ENCODE measurements around the gene PARP16. TPM values are rescaled to one million over a fixed set of nuclear protein-coding genes. Genes with fewer than 3 reads are reported as not detected.

The PARP16 gene
- polyA plus RNA-seq, 5 donors: 18.2 to 21.6 (median 19.8) TPM

GRCh38 chr15:65285291-65286068, 1.2 kb downstream of the PARP16 start:
- DNase-seq: no peak

DNA sequence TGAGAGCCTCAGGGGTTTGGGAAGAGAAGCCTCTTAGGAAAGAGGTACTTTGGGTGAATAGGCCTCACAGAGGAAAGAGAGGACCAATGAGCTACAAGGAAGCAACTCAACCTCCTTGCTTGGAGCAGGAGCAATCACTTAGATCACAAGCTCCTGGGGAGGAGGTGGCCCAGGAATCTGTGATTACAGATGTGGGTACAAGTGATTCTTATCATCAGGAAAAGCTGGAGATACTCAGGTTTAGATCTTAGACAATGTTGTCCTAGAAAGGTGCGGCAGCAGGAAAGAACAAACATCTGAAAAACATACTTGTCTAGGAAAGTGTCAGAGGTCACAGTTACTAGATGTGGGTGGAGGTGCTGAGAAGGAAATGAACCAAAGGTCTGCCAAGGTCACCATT, 8.2 kb downstream of the PARP16 start:
- DNase-seq: no peak

DNA sequence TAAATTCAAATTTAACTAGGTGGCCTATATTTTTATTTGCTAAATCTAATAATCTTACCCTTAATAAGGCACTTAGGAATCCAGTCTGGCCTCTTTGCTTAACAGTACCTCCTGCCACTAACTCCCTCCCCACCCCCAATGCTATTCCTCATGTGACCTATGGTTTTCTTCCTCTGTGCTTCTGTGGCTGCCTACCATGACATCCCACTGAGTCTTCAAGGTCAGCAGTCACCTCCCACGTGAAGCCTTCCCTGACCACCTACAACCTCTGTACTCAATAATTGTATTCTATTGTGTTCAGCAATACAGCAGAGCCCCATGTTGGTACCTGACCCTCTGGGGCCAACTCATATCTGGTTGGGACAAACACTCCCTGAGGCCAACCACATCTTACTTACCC, 9.7 kb downstream of the PARP16 start:
- no peak for DNase-seq

- no peak for DNase-seq
These were observed 11.0 kb downstream of the PARP16 start for GRCh38 chr15:65275728-65276126.

- no peak for DNase-seq
These were observed 11.5 kb downstream of the PARP16 start for GRCh38 chr15:65275104-65275727.

GRCh38 chr15:65270811-65271545, 15.7 kb downstream of the PARP16 start:
- peak; percentile 56 to 74 for DNase-seq

DNA sequence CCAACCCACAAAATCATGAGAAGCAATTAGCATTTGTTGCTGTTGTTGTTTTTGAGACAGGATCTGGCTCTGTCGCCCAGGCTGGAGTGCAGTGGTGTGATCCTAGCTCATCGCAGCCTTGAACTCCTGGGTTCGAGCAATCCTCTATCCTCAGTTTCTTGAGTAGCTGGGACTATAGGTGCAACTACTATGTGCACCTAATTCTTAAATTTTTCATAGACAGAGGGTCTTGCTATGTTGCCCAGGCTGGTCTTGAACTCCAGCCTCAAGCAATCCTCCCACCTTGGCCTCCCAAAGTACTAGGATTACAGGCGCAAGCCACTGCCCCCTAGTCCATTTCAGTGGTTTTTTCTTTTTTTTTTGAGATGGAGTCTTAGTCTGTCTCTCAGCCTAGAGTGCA, 18.3 kb downstream of the PARP16 start:
- no peak for DNase-seq

DNA sequence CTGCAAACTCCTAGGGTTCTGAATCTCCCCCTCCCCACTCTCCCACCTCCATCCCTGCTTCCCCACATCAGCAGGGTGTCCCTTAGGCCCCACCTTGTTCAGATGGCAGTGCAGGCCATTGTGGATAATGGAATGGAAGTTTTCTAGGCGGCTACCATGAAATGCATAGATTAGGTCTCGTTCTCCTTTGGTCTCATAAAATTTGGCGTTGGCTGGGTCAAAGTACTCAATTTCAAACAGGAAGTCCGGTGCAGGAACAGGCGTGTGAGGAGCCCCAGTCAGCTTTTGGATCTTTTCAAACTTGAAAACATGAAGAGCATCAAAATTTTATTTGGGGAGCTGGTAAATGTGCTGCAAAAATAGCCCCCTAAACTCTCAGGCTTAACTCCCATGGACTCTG, 20.2 kb downstream of the PARP16 start:
- DNase-seq: no peak

DNA sequence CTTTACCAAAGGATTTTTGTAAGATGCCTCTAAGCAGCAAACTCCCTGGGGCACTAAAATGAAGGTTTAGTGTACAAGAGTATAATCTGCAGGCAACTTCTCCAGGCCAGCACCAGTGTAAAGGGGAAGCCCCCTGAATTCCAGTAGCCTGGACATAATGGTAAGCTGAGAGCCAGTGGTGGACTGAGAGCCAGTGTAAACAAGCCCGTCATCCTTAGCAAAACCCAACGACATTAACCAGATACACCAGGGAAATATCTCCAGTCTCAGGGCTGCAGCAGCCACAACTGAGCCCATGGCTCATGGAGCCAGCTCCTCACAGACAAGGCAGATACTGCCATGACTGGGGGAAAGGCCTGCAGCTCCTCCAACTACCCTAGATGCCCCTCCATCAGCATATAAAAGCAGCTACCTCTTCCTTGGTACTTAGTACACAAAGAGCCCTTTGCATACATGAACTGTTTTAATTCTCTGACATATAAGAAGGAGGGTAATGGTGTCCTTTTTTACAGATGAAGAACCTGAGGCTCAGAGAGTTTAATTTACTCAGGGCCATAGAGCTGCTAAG, 21.7 kb downstream of the PARP16 start:
- no peak for DNase-seq

DNA sequence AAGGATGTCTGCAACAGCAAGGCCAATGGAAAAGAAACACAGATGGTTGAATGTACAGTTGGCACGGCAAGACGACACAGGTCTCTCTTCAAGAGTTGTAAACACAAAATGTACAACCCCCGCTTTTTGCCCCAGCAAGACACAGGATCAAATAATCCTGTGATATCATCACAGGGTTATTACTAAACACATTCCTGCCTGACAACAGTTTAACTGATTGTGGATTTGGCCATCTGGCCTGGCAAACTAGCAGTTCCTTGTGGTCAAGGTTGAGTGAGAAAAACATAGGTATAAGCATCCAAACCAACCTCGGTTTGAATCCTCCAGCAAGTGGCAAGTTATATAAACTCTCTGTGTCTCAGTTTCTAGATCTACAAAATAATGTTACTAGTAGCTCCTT, 23.4 kb downstream of the PARP16 start:
- no peak for DNase-seq

DNA sequence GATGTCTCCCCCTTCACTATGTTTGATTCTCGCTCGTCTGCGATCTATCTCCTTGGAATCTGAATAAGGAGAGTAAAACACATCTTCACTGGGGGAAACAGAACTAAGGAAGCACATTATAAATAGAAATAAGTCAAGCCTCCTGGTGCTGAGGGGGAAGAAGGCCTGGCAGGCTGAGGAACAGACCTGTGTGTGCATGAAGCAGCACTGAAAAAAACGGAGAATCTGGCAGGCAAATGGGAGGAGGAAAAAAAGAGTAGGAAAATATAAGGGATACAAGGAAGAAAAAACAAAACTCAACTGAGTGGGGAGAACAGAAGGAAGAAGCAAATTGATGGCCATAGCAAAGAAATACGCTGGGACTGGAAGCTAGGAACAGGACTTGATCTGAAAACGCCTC, 25.7 kb downstream of the PARP16 start:
- no peak for DNase-seq

- DNase-seq: no peak
These were observed 27.3 kb downstream of the PARP16 start for GRCh38 chr15:65259367-65259797.

DNA sequence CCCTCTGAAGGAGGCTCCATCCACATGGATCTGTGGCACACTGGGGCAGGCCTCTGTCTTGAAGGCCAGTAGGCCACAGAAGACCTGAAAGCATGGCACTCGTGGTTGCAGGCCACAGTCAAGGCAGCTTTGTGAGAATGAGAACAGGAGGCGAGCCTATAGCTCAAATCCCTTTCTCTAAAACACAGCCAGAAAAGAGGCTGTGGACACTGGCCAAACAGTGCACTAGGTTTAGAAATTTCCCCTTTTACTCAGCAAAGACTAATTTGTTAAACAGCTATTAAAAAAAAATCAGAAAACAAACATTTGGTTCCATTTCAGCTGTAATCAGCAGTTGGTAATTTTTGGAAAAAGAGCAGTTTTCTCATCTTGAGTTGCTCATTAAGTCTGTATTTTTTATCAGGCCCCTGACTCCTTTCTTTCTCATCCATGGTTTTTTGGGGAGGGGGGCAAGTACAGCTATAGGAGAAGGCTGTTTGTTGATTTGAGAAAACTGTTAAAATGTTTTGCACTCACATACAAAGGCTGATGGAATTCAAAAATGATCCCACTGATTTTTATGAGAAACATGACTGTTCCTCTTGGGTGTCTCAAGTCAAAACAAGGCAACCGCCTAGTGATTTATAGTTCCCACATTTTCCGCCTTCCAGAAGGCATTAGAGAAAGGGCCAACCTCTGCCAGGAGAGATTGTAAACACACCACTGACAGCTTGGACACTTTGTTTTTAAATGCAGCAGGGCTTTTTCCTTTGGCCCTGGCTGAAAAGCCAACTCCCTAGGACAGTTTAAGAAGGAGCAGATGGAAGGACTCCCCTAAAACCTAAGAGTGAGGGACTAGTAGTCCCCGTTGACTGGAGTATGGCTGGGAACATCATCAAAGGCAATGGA, 28.1 kb downstream of the PARP16 start:
- peak; percentile 78 to 84 for DNase-seq

DNA sequence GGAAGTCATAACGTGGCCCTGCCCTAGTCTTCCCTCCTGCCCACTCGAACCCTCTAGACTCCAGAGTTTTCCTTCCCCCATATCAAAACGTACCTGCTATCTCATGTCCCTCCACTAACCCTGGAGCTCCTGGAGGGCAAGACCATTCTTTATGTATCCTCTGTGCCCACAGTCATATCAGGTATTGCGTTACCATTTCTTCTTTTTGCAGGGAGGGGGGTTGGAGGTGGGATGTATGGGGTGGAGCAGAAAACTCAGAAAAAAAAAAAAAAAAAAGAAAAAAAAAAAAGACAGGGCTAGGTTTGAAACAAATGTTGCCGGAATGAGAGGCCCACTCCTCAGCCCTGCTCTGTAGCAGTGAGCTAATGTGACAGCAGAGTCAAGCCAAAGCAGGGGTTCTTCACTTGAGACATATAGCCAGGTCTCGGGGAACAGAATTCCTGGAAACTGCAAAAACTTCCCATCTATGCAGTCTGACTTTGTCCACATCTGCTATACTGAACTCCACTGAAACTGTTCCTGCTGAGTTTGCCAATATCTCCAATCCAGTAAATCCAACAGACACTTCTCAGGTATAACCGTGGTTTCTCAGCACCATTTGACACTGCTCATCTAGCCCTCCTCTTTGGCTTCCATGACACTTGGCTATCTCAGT, 31.1 kb downstream of the PARP16 start:
- no peak for DNase-seq

- no peak for DNase-seq
These were observed 31.9 kb downstream of the PARP16 start for GRCh38 chr15:65254758-65255157.

DNA sequence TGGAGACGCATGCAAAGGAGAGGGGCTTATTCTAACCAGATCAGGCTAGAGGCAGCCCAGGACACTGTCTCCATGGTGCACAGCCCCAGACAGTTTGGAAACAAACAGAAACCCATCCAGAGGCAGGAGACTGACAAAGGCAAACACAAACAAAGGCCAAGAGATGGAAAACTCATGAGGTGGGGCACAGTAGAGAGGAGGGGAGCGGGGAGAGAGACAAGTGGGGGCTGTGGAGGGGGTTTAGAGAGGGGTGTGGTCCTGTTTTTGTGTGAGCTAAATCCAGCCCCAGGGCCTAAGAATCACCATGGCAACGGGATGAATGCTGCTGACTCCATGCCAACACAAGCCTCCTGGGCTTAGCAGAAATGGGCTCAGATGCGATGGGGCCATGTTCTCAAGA, 32.3 kb downstream of the PARP16 start:
- DNase-seq: no peak

DNA sequence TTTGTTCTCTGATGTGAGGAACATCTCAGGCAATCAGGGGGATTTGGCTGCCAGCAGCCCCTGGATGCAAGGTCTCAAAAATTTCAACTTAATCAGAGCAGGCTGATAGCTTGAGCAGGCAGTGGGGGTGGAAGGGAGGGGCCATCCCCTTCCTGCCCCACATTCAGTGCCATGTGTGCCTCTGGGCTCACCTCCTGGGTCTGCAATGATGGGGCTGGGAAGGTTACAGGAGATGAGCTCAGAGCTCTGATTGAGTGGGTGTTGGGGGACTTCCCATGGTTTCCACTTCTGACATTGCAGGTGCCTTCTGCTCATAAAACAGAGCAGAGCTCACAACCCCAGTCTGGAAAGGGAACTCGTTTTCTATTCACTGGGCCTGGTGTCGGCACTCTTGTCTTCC, 37.0 kb downstream of the PARP16 start:
- DNase-seq: no peak

GRCh38 chr15:65248511-65249255, 38.0 kb downstream of the PARP16 start:
- DNase-seq: no peak

DNA sequence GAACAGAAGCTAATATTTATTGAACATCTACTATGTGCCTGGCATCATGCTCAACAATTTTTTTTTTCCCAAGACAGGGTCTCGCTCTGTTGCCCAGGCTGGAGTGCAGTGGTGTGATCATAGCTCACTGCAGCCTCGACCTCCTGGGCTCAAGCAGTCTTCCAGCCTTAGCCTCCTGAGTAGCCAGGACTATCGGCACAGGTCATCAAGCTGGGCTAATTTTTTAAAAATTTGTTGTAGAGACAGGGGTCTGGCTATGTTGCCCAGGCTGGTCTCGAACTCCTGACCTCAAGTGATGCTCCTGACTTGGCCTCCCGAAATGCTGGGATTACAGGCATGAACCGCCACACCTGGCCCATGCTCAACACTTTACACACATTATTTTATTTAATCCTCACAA, 39.7 kb downstream of the PARP16 start:
- DNase-seq: no peak

DNA sequence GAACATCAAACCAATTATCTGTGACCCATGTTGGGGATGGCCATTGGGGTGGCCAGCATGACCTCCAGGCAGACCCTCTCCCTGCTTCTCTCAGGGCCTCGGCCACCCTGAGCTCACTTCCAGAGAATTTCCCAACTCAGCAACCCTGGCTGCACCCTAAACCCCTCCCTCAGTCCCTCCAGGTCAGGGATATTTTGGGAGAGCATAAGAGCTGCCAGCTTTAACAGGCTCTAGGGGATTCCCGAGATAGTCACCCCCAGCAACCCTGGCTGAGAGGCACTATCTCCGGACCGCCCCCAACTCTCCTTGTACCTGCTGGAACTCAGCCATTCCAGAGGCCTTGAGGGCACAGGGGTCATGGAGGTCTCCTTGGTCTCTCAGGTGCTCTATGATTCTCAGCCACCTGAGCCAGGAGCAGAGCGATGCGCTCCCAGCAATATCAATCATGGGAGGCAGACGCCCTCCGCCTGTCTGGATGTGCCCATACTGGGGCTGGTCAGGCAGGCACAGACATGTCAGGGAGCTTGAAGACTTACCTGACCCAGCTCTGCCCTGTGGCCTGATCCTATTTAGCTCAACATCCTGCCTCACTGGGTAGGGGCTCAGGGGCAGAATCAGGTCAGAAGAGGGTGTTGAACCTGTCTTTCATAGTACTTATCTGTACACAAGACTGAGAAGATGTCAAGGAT, 40.5 kb downstream of the PARP16 start:
- no peak for DNase-seq
